ENCODE data around the gene CERS2. TPM values are rescaled to one million over a fixed set of nuclear protein-coding genes. Genes with fewer than 3 reads are reported as not detected.
A peak's percentile ranks its signal among the peaks of the same experiment; 100 is the strongest.

The CERS2 gene
- total RNA-seq, 4 donors from 2014 or later, result 35.2 to 142 (median 101) TPM

GRCh38 chr1:150979092-150980056, 4.7 kb upstream of the CERS2 start:
- intact Hi-C loops (cut with DNase I; ENCODE audit: low total_unique reads), result no loop called here
- in situ Hi-C loops (cut with MboI; ENCODE audit: low pct_ligation_motif_present in 1 of 4, low pct_unique_long_range_greater_than_20kb in 1 of 4, low sequenced_read_pairs in 3 of 4), result no loop called here
- peaks cover 14 to 47% (median 40%) of the 10 kb centered on the region in 4 donors for H3K4me1 ChIP-seq
- H3K27ac ChIP-seq, result peak overlapping the region; percentile 50 to 64 (median 60)
- no peaks in the 10 kb centered on the region for H3K36me3 ChIP-seq
- no peaks in the 10 kb centered on the region for H3K27me3 ChIP-seq
- peak overlapping the region in 1 of 4 donors; percentile 29 for H3K4me3 ChIP-seq
- no peaks in the 10 kb centered on the region for H3K9me3 ChIP-seq
- DNase-seq, result peak; percentile 92
- TF ChIP-seq CTCF (IDR thresholded peaks at IDR 0.05), result peak; percentile 99 to 100 (median 100)
- peak in 2 of 3 donors; percentile 29 to 30 for TF ChIP-seq POLR2AphosphoS5 (IDR thresholded peaks at IDR 0.05)
- TF ChIP-seq POLR2A (IDR thresholded peaks at IDR 0.05), result no peak
- TF ChIP-seq EP300 (IDR thresholded peaks at IDR 0.05; ENCODE audit: low read depth), result no peak
- 23 to 26% methylated on average over 6 to 23 of the region's 23 CpGs for WGBS, 2 donors (ENCODE audit: low coverage in 1 of 2)

GRCh38 chr1:150976879-150977694, 2.5 kb upstream of the CERS2 start:
- H3K27ac ChIP-seq, result peak overlapping the region; percentile 51 to 65 (median 57)
- DNase-seq, result peak; percentile 91
- H3K36me3 ChIP-seq, result no peaks in the 10 kb centered on the region
- intact Hi-C loops (cut with DNase I; ENCODE audit: low total_unique reads), result no loop called here
- peaks cover 23 to 56% (median 52%) of the 10 kb centered on the region in 4 donors for H3K4me1 ChIP-seq
- TF ChIP-seq POLR2AphosphoS5 (IDR thresholded peaks at IDR 0.05) (peak; percentile 61 to 62 (median 61)), POLR2A (IDR thresholded peaks at IDR 0.05) (no peak)
- WGBS, 2 donors (ENCODE audit: low coverage in 1 of 2), result 41 to 48% methylated on average over 4 to 11 of the region's 11 CpGs
- H3K4me3 ChIP-seq, result no peak overlapping the region
- no peaks in the 10 kb centered on the region for H3K27me3 ChIP-seq
- no peaks in the 10 kb centered on the region for H3K9me3 ChIP-seq
- in situ Hi-C loops (cut with MboI; ENCODE audit: low pct_ligation_motif_present in 1 of 4, low pct_unique_long_range_greater_than_20kb in 1 of 4, low sequenced_read_pairs in 3 of 4), result no loop called here

GRCh38 chr1:150976401-150976821, 1.8 kb upstream of the CERS2 start:
- no peak for TF ChIP-seq POLR2AphosphoS5 (IDR thresholded peaks at IDR 0.05)
- no peak for TF ChIP-seq CTCF (IDR thresholded peaks at IDR 0.05)
- TF ChIP-seq EP300 (IDR thresholded peaks at IDR 0.05; ENCODE audit: low read depth), result no peak
- TF ChIP-seq POLR2A (IDR thresholded peaks at IDR 0.05), result no peak

GRCh38 chr1:150973836-150974579, 627 bp downstream of the CERS2 start:
- peak; percentile 56 for DNase-seq
- Histone ChIP-seq H3K27me3 (no peaks in the 10 kb centered on the region), H3K9me3 (no peaks in the 10 kb centered on the region), H3K36me3 (no peaks in the 10 kb centered on the region), H3K27ac (peak overlapping the region; percentile 92 to 98 (median 96)), H3K4me3 (peak overlapping the region; percentile 55 to 94 (median 68)), H3K4me1 (peaks cover 34 to 54% (median 53%) of the 10 kb centered on the region in 4 donors)
- WGBS, 2 donors (ENCODE audit: low coverage in 1 of 2), result 0% methylated on average over 30 of the region's 67 CpGs; no CpG with 5 or more reads in 1 of the 2 donors
- intact Hi-C loops (cut with DNase I; ENCODE audit: low total_unique reads) (no loop called here), in situ Hi-C loops (cut with MboI; ENCODE audit: low pct_ligation_motif_present in 1 of 4, low pct_unique_long_range_greater_than_20kb in 1 of 4, low sequenced_read_pairs in 3 of 4) (no loop called here)
- TF ChIP-seq EP300 (IDR thresholded peaks at IDR 0.05; ENCODE audit: low read depth) (no peak), POLR2AphosphoS5 (IDR thresholded peaks at IDR 0.05) (no peak), CTCF (IDR thresholded peaks at IDR 0.05) (no peak), POLR2A (IDR thresholded peaks at IDR 0.05) (no peak)

More at GRCh38 chr1:150976401-150976821, 1.8 kb upstream of the CERS2 start:
- Histone ChIP-seq H3K36me3 (no peaks in the 10 kb centered on the region), H3K9me3 (no peaks in the 10 kb centered on the region), H3K27me3 (no peaks in the 10 kb centered on the region), H3K27ac (peak overlapping the region; percentile 51 to 65 (median 57)), H3K4me1 (peaks cover 29 to 56% (median 52%) of the 10 kb centered on the region in 4 donors), H3K4me3 (no peak overlapping the region)
- WGBS, 2 donors (ENCODE audit: low coverage in 1 of 2), result 94 to 95% methylated on average over 3 to 9 of the region's 9 CpGs
- DNase-seq, result no peak
- intact Hi-C loops (cut with DNase I; ENCODE audit: low total_unique reads), result no loop called here
- in situ Hi-C loops (cut with MboI; ENCODE audit: low pct_ligation_motif_present in 1 of 4, low pct_unique_long_range_greater_than_20kb in 1 of 4, low sequenced_read_pairs in 3 of 4), result no loop called here

All from transverse colon (tissue), 4 donors.